K562 (cell line): ENCODE results near the gene ELOF1. TPM values are rescaled to one million over a fixed set of nuclear protein-coding genes. Genes with fewer than 3 reads are reported as not detected.
A peak's percentile ranks its signal among the peaks of the same experiment; 100 is the strongest.

Experiments
- ADNP ChIP-seq: fragments of 200-800 bp; sonication (Bioruptor generic); IDR thresholded peaks from 2 replicates; pipeline ENCODE4 v1.6.1; 2016; ENCODE audit warnings: missing genetic modification characterization, missing compliant biosample characterization
- AFF1 ChIP-seq, 2 experiments: fragments of 450-650 bp; IDR thresholded peaks; 2 replicates each; pipeline ENCODE4 v1.6.1; 2018; ENCODE audit warnings: mild to moderate bottlenecking in 2 of 2, low read depth in 1 of 2; ENCODE audit not compliant: partially characterized antibody in 2 of 2
- BDP1 ChIP-seq: IDR thresholded peaks from 3 replicates; pipeline ENCODE4 v1.6.1; 2011; ENCODE audit not compliant: insufficient read length, insufficient read depth
- BHLHE40 ChIP-seq: IDR thresholded peaks from 2 replicates; pipeline ENCODE4 v1.6.1; 2011; ENCODE audit warnings: low read length, improper control_type of control experiment
- C11orf30 ChIP-seq: fragments of 450-650 bp; IDR thresholded peaks from 2 replicates; pipeline ENCODE4 v1.6.1; 2016; ENCODE audit warnings: low read depth, mild to moderate bottlenecking
- CBX5 ChIP-seq: IDR thresholded peaks from 2 replicates; pipeline ENCODE4 v1.6.1; 2014; ENCODE audit warnings: low read depth, borderline replicate concordance
- DPF2 ChIP-seq: fragments of 450-650 bp; IDR thresholded peaks from 2 replicates; pipeline ENCODE4 v1.6.1; 2016
- E4F1 ChIP-seq: fragments of 250-450 bp; sonication (Bioruptor Pico); IDR thresholded peaks from 2 replicates; pipeline ENCODE4 v1.5.0; 2021; ENCODE audit warnings: mild to moderate bottlenecking, borderline replicate concordance
- KDM4B ChIP-seq, 2 experiments: fragments of 450-650 bp in 1 of 2; sonication (generic) in 1 of 2; IDR thresholded peaks; 2 replicates each; pipeline ENCODE4 v1.6.1; 2016 to 2017; ENCODE audit warnings: borderline replicate concordance in 2 of 2, antibody characterized with exemption in 1 of 2, low read depth in 1 of 2, mild to moderate bottlenecking in 1 of 2
- KLF16 ChIP-seq: IDR thresholded peaks from 2 replicates; pipeline ENCODE4 v1.6.1; 2016; ENCODE audit warnings: antibody characterized with exemption
- MEIS2 ChIP-seq: fragments of 450-650 bp; IDR thresholded peaks from 2 replicates; pipeline ENCODE4 v1.6.1; 2014; ENCODE audit warnings: mild to moderate bottlenecking; ENCODE audit not compliant: partially characterized antibody
- POLR2H ChIP-seq: IDR thresholded peaks from 2 replicates; pipeline ENCODE4 v1.6.1; 2016; ENCODE audit warnings: missing genetic modification characterization, low read depth, mild to moderate bottlenecking, control low read depth, missing compliant biosample characterization, moderate library complexity
- POU5F1 ChIP-seq: fragments of 150-350 bp; IDR thresholded peaks from 2 replicates; pipeline ENCODE4 v1.6.1; 2014; ENCODE audit warnings: borderline replicate concordance, low read length, low read depth, mild to moderate bottlenecking; ENCODE audit not compliant: partially characterized antibody
- RB1 ChIP-seq: fragments of 450-650 bp; IDR thresholded peaks from 2 replicates; pipeline ENCODE4 v1.6.1; 2017; ENCODE audit warnings: low read depth, mild to moderate bottlenecking
- RBM22 ChIP-seq: fragments of 200-400 bp; formaldehyde crosslinking; IDR thresholded peaks from 2 replicates; pipeline ENCODE4 v1.6.1; 2018; ENCODE audit warnings: low read length, low read depth; ENCODE audit not compliant: poor library complexity, severe bottlenecking
- SAFB ChIP-seq: fragments of 200-400 bp; formaldehyde crosslinking; IDR thresholded peaks from 2 replicates; pipeline ENCODE4 v1.6.1; 2017; ENCODE audit warnings: low read depth, low read length, borderline replicate concordance
- SMAD4 ChIP-seq: fragments of 250-450 bp; sonication (Bioruptor Pico); conservative IDR thresholded peaks from 2 replicates; pipeline ENCODE4 v1.8.0; 2021; ENCODE audit warnings: inconsistent platforms, mild to moderate bottlenecking, moderate library complexity
- U2AF2 ChIP-seq: fragments of 200-400 bp; formaldehyde crosslinking; optimal IDR thresholded peaks from 2 replicates; pipeline ENCODE3; 2017; ENCODE audit warnings: low read depth, mild to moderate bottlenecking, low read length
- ZFX ChIP-seq: sonication (generic); formaldehyde crosslinking; IDR thresholded peaks from 2 replicates; pipeline ENCODE4 v1.8.0; 2022; ENCODE audit warnings: mild to moderate bottlenecking, missing genetic modification reagents, moderate library complexity
- ZNF740 ChIP-seq, 3 experiments: fragments of 200-800 bp in 1 of 3; sonication (Bioruptor generic) in 1 of 3; sonication (generic) in 1 of 3; formaldehyde crosslinking in 1 of 3; IDR thresholded peaks; 2 replicates each; pipeline versions ENCODE4 v1.6.1 to v1.8.0; 2016 to 2022; ENCODE audit warnings: mild to moderate bottlenecking in 2 of 3, missing compliant biosample characterization in 2 of 3, missing genetic modification characterization in 2 of 3, missing genetic modification reagents in 1 of 3
- ZNF766 ChIP-seq: fragments of 200-800 bp; sonication (Bioruptor generic); conservative IDR thresholded peaks from 2 replicates; pipeline ENCODE4 v1.6.1; 2016; ENCODE audit warnings: missing genetic modification characterization, missing compliant biosample characterization
- polyA plus RNA-seq, 8 experiments: library from polyadenylated mRNA; depleted of rRNA in 4 of 8; stranded (reverse) in 5 of 8; unstranded in 3 of 8; fragments of >200 nt; fragmentation: Nextera tagmentation in 2 of 8; fragmentation: Illumina TruSeq in 1 of 8; extraction: Ambion mirVana in 2 of 8; extraction: Trizol in 1 of 8; gene quantifications; 2 replicates each; pipeline versions ENCODE4 v1.2.1 to v1.2.3, GENCODE V29; 2011 to 2014; ENCODE audit warnings: inconsistent platforms in 1 of 8, missing spikeins in 1 of 8
- total RNA-seq, 7 experiments: library from RNA; depleted of rRNA in 6 of 7; stranded (reverse); fragments of >200 nt in 6 of 7; fragmentation: Illumina TruSeq in 2 of 7; extraction: Trizol in 2 of 7; gene quantifications; 2 replicates each; pipeline versions ENCODE4 v1.2.1 to v1.2.3, GENCODE V29; 2011 to 2021; ENCODE audit warnings: low replicate concordance in 1 of 7

Gene ELOF1
- total and polyA plus RNA-seq, 9 of the 15 experiments (the other 6 are each of a cell fraction or from before 2014, with no cell fraction given) = 16.7 to 147 (median 74.2) TPM

- peak; percentile 98 for TF ChIP-seq ZNF740 (CRISPR knock-in tag; IDR thresholded peaks at IDR 0.05)
- TF ChIP-seq ZNF740 (tag; IDR thresholded peaks at IDR 0.05) = peak in 1 of 2 experiments; percentile 93; a peak in 2 of 4 replicates
- TF ChIP-seq KDM4B (IDR thresholded peaks at IDR 0.05; ENCODE audit: borderline replicate concordance in 2 of 2, low read depth in 1 of 2) = no peak
- no peak for TF ChIP-seq SAFB
- TF ChIP-seq BHLHE40 = peak; percentile 65
- TF ChIP-seq ADNP (tag) = no peak
- no peak for TF ChIP-seq DPF2
- TF ChIP-seq SMAD4 (CRISPR knock-in tag) = peak; percentile 54; the same call in 1 of the 2 replicates
- TF ChIP-seq KLF16 = no peak
- TF ChIP-seq ZFX = peak; percentile 69; the same call in 1 of the 2 replicates
- TF ChIP-seq ZNF766 (CRISPR knock-in tag) = no peak
- TF ChIP-seq E4F1 (CRISPR knock-in tag) = 0 out of 2 replicates have a peak, but pooled peaks have one; percentile 40
- TF ChIP-seq MEIS2 = peak; percentile 85
- TF ChIP-seq POLR2H = peak; percentile 56; the same call in 1 of the 2 replicates
- peak; percentile 56 for TF ChIP-seq RB1
- no peak for TF ChIP-seq BDP1
- peak; percentile 50 for TF ChIP-seq RBM22
- peak; percentile 62 for TF ChIP-seq POU5F1
- TF ChIP-seq CBX5 = no peak
- peak; percentile 61 for TF ChIP-seq C11orf30
- peak in 1 of 2 experiments; percentile 99 for TF ChIP-seq AFF1 (IDR thresholded peaks at IDR 0.05; ENCODE audit: low read depth in 1 of 2, partially characterized antibody in 2 of 2)
- TF ChIP-seq U2AF2 = no peak
Measured at GRCh38 chr19:11505504-11506100, 53.4 kb downstream of the ELOF1 start, which contains the start of gene ZNF653 (continued).
